CD4-positive, alpha-beta T cell treated with Interferon gamma for 1 hour (primary cell): ENCODE data around the gene ACP1.

ENCODE experiments used
- DNase-seq: peaks from one replicate; pipeline ENCODE4 v3.0.0-alpha.2; 2020

Gene ACP1

DNA sequence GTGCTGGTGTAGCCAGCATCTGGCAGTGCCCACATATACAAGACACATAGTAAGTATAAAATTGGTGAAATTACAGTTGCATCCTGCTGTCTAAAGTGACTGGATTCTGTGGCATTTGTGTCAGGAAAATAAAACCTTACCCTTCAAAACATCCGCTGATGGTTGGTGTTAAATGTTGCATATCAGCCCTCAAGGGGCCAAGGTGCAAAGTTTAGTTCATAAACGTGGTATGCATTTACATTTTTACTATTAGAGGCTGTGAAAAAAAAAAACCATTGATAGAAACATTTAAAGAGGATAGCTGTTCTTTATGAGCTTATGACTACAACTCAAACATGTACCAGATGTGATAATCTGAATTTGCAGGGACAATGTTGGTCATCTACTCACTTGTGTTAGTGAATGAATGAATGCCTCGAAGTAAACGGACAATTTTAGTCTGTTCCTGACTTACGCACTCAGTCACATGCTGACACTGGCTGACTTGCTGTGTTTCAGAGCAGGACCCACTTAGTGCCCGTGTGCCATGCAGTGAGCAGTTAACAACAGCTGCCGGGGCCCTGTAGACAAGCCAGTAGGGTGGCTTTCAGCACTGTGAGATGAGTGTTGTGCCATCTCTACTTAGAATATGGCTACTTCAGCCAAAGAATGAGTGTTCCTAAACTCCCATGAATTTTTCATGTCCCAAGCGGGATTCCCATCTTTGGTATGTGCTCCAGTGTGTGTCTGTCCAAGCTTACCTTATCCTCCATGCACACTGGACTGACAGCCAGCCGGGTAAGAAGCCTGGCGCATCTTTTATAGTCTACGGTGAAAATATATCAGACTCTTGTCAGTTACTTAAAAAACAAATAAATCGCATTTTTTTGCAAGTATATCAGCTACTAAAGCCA, 17.9 kb downstream of the ACP1 start:
- no peak for DNase-seq

DNA sequence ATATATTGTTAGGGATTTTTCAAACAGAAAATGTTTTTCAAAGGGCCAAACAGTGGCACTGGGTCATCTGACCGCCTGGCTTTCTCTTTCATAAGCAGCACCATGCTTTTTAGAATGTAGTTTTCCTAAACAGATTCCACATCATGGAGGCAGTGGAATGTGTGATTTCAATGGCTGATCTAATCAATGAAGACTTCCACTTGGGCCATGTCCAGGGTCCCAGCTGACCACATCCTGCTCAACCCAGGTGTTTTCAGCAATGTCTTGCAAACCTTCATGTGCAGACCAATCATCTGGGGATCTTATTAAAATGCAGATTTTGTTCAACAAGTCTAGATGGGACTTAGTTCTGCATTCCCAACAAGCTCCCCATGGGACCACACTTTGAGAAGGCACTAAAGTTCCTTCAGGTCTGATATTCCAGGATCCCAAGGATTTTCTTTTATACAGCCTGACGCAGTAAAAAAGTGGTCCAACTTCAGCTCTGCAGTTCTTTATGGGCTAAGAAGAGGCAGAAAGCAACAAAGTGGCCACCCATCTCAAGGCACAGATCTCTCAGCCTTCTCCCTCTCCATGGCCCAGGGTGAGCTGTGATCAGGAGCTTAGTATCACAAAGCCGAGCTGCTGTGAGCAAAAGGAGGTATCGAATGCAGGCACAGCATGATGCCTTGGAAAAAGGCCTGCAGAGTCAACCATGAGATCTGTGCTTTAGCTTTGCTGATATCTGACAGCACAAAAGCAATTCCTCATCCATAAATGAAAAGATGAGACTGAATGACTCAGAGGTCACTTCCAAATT, 19.4 kb downstream of the ACP1 start:
- no peak for DNase-seq

DNA sequence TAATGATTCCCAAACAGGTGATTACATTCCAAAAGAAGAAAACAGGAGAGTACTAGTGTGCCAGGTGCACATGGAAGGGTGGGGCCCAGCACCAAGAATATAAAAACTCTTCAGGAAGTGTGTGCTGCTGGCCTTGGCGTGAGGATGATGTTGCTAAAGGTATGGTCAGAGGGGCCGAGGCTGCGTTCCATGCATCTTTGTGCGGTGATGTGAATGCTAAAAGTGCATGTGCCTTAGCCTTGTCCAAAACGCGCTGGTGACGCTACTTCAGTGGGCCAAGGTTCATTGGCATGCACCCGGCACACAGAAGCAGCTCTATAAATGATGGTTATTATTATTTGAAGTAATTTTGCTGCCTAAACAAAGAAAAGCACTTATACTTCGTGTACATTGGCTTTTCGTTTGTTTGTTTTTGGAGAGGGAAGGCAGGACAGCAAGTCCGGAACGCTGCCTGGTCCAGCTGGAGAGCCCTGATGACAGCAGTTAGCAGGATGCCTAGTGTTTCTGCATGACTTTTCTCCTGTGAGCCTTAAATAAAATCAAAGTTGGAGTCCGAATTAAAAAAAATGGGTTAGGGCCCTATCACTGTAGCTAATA, 20.2 kb downstream of the ACP1 start:
- DNase-seq, result no peak

DNA sequence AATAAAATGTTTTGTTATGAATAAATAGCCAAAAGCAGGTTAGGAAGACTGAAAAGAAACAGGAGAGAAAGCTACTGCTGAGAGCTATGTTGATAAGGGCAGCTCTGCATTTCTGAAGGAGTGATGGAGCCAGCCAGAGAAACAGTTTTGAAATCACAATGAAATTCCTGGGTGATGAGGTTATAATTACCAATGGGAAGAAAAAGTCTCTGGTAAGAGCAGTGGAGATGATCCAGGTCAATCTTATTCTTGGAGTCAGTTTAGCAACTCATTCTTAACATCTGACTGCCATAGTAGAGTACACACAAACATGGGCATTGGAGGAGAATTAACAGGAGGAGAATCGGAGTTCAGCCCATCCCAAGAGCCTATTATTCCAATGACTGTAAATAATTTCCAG, 20.8 kb downstream of the ACP1 start:
- DNase-seq, result no peak

DNA sequence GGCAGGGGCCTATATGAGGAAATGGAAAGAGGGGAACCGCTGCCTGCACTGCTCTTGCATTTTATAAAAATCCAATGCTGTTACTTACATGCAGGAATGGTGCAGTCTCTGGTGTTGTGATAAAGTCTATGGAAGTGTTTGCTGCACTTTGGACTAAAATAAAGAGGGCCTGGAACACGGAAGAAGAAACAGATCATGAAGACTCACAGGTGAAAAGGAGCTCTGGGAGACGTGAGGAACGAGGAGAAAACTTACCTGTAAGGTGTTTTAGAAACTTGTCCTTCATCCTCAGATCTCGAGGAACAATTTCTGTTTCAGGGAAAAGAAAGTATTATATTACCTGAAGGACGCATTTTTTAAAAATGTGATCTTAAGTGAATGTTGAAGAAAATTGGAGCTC, 21.3 kb downstream of the ACP1 start:
- DNase-seq, result no peak

DNA sequence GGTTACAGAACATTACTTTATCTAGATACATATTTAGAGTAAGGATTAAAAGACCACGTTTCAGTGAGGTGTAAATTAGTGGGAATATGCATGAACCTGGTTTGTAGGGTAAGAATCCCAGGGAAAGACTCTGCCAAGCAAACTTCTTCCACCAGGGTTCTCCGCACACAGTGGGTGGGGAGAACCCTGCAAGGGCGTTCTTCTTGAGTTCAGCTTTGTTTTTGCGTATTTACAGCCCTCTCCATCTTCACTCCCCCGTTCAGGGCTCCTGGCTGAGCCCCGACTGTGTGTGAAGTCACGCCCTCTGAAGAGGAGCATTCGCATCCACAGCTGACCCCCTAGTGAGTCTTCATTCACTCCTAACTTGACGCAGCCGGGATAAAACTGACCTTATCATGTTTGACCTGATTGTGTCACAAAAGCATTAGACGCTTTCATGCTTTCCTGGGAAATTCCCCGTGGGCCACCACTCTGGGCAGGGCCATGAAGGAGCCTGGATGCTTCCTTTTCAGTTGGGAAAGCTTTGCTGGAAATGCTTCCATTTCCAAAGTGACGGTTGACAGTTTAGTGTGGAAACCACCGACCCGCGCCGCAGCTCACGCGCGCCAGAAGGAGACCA, 22.1 kb downstream of the ACP1 start:
- DNase-seq, result no peak

DNA sequence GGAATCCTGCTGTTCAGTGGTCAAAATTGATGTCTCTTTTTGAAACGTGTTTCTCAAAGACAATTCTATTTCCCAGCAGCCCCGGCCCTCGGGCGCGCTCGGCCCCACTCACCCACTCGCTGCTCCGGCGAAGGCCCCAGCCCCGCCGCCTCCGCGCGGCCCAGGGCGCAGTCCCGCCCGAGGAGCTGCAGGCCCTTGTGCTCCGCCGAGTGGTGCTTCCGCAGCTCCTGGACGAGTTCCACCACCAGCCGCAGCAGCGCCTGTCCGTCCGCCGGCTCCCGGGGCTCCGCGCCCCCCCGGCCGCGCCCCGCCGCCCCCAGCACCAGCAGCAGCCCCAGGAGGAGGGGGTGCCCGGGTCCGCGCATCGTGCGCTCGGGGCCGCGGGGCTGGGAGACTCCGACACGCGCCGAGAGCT, 22.7 kb downstream of the ACP1 start:
- DNase-seq, result no peak

DNA sequence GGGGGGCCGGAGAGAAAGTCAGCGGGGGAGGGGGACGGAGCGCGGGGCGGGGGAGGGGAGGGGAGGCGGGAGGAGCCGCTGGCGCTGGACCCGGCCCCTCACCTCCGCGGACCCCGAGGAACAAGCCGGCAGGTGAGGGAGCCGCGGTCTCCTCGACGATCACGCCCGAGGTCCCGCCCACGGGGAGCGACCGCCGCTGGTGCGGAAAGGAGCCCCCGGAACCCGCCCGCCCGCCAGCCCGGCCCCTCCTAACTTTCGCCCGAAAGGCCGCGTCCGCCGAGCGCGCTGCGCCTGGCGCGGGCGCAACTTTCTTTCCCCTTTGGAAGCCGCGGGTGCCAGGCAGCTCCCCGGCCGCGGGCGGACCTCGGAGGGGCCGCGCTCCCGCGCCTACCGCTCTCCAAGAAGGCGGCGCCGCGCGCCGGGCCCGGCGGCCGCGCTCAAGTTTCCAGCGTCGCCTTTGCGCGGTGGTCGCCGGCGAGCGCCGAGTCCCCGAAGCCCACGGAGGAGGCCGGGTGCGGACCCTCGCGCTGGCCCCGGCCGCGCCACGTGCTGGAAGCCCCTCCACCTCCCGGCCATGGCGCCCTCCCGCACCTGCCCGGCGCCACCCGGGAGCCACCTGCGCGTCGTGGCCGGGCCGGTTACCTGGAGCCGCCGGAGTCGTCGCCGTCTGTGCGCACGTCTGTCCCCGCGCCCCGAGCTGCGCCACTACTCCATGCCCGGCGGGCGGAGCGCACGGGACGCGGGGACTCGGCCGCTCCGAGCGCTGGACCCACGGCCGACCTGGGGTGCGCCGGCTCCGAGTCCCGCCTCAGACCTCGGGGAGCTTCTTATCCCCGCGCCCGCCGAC, 23.4 kb downstream of the ACP1 start, which contains the start of gene ALKAL2:
Gene ALKAL2 (minus strand): TSS at position 181 of the 847 bp plus-strand sequence. CDS start 256 bp downstream, outside the sequence.
- no peak for DNase-seq

DNA sequence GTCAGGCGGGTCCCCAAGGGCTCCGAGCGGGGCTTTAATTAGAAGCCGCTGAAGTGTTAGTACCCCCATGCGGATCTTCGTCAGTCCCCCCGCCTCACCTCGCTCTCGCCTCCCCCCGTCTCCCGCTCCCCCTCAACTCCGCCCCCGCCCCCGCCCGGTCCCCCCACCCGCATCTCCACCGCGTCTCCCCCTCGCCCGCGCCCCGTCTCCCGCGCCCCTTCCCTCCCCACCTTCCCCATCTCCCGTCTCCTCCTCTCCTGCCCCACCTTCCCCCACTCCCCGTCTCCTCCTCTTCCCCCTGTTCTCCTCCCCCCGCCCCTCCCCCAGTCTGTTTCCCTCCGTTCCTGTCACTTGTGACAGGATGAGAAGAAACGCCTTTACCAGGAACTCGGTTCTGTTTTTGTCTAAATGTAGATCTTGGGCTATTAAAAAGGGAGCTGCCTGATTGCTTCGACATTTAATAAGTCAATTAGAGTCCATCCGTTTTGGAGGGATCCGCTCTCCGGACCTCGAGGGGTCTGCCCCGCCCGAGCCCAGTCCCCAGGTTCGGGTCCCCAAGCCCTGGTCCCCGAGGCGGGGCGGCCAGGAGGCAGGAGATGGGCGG, 24.1 kb downstream of the ACP1 start:
- DNase-seq, result no peak

DNA sequence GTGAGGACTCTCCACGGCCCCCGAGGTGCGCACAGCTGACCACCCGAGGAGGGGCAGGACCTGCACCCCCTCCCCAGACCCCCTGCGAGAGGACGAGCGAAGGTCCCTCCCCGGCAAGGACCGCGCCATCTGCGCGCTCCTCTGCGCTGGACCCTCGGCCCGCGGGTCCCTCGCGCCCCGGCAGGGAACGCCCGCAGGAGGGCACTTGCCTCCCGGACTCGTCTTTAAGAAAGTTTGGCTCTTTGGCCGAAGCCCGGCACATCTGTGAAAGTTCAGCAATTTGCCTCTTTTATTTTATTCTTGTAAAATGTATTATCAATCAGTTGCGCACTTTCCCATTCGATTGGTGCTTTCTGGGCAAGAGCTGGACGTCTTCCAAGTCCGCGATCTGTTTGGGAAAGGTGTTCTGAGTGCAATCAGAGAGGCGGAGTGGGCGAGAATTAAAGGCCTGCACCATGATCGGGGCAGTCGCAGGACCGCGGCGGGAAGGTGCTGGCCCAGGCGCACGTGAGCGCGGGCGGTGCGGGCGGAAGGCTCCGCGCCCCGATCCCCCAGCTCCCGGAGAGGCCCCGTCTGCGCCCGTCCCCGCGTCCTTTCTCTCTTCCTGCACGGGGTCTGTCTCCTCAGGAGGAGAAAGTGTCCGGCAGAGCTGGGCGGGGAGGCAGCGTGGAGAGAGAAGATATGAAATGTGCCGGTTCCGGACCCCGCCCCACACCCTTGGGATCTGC, 24.8 kb downstream of the ACP1 start:
- no peak for DNase-seq

DNA sequence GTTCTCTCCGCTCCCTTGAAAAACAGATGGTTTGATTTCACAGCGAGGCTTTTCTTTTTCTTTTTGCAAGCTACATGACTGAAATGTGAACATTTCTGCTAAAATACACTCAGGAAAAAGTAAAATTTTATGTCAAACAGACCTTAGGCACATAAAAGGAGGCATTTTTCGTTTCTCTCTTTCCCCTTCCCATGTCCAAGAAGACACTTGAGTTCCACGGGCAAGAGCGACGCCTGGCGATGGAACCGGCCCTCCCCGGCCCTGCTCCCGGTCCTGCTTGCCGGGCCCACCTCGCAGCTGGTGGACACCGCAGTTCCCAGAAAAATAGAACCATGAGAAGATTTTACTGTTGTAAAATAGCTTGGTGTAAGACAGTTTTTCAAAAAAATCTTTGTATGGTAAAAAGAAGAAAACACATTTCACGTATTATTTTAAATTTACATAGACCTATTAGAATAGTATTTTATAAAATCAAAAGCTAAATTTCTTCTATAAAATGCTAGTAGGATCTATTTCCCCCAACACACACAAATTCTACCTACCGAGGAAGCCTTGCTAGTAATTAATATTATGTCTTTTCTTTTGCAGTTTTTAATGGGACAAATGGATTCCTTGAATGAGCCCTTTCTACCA, 25.5 kb downstream of the ACP1 start:
- DNase-seq, result peak; percentile 33

DNA sequence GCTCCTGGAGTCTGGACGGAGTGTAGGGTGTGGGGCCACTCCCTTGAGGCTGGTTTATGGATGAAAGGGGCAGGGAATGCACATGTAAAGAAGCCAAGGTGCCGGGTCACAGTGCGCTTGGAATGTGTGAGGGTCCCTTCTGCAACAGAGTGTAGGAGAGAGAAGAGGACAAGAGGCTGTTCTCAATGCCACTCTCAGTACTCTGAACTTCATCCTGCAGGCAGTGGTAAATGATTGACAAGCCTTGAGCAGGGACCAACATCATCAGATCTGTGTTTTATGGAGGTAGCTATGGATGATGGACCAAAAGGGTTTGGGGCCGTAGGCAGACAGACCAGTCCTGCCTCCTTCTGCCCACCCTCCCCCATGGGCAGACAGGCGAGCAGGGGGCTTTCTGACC, 30.3 kb downstream of the ACP1 start:
- no peak for DNase-seq

DNA sequence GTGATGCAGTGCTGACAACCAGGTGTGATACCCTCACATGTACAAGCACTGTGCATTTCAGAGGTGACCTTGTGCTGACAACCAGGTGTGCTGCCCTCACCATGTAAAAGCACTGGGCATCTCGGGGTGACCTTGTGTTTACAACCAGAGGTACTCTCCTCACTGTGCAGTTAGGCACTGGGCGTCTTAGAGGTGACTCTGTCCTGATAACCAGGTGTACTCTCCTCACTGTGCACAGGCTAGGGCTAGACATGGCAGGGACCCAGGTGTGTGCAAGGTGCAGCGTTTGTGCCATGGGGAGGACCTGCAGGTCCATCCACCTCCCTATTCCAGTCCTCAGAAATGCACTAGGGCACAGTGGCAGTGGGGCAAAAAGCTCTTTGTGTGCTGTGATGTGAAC, 31.6 kb downstream of the ACP1 start:
- no peak for DNase-seq

DNA sequence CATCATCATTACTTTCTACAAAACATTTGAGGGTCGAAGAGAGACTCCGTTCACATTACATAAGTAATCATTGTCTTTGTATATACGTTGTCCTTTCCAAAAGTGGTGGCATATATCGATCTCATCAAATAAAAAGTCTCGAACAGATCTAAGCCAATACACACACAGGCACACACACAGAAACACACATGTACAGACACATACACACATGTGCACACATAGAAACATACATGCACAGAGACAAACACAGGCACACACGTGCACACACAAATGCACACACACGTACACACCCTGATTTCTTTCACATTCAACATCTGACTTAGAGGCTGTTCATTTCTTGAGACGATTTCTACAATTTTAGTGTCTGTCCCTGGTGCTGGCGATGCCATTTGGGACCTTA, 40.6 kb downstream of the ACP1 start:
- no peak for DNase-seq

DNA sequence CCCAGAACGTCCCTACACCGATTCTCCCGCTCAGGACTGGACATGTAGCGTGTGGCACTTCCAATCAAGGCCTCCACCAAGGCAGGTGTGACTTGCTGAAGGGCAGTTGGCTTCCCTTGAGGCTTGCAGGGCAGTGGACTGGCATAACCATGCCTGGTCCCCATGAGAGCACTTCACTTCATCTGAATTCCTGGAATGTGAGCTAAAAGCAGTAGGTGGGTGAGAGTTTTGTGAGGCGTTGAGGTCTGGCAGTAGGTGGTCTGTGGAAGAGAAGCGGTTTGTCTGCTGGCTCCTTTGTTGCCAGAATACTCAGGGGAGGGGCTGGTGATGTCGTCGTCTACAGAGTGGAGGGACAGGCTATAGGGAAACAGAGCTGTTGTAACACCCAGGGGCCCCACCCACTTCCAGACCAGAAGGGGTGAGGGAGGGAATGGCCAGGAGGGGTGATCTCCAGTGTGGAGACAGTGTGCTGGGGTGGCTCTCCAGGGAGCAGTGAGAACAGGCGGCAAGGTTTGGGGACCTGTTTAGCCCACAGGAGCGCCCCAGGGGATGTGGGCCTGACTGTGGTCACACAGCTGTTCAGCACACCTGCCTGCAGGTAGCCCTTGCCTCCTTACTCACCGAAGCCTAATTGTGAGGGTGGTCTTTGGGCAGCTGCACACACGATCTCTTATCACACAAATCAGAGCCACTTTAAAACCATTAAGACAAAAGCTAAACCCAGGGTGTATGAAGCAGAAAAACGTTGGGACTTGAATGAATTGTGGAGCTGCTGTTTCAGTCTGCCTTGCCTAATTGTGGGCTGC, 44.6 kb downstream of the ACP1 start:
- DNase-seq, result no peak

DNA sequence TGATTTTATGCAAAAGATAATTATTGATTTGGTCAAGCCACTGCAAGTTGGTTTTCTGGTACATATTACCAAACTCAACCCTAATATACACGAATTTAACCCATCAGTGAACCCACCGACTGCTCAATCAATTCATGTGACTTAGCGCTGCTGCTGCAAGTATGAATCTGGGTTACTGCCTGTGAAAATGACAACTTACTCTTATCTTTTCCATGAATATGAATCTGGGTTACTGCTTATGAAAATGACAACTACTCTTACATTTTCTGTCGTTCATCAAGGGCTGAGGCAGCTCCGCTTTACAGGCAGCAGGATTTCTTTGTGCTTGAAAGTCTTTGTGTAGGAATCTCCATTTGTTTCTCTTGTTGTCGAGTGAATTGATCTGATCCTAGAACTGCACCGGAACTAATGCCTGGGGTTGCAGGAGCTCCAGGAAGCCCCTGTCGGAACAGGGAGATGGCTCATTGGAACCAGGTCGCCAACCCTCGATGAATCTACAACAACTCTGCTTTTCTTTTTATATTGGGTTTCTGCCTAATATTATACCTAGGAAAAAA, 45.3 kb downstream of the ACP1 start:
- no peak for DNase-seq

DNA sequence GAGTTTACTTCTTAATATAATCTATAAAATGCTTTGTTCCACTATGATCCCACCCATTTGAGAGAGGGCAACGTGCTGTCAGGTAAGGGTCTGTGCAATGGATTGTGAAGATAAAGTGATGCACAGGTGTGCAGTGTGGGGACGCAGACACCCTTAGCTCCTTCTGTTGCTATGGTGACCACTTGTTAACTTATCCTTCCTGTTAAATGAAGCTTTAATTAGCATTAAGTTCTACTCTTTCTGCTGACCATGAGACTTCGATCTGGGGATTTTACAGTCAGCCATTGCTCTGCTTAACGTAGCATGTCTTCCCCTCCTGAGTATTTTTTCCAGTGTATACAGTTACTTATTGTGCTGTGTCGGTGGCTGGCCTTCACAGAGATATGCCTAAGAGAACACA, 46.2 kb downstream of the ACP1 start:
- no peak for DNase-seq

DNA sequence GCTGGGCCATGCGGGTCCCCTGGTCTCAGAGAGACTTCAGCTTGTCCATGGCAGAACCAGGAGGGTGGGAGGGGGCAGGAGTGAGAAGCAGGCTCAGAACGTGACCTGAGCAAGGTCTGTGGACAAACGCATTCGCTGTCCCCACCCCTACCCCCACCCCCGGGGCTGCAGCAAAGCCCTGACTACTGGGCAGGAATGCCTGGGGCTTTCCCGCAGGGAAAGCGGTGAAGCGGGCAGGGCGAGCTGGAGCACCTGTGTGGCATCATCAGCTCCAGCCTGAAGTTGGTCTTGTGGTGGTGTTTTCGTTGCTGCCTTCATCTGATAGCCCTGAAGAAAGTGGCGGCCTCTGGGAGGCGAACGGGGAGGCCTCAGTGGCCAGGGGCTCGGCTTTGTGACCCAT, 49.2 kb downstream of the ACP1 start:
- no peak for DNase-seq
